Astrocyte of the hippocampus (primary cell): ENCODE measurements around the gene COL20A1.

Source experiments
- DNase-seq: peaks from one replicate; pipeline ENCODE4 v3.0.0; 2011; ENCODE audit warnings: low read depth, low spot score

Gene COL20A1

DNA sequence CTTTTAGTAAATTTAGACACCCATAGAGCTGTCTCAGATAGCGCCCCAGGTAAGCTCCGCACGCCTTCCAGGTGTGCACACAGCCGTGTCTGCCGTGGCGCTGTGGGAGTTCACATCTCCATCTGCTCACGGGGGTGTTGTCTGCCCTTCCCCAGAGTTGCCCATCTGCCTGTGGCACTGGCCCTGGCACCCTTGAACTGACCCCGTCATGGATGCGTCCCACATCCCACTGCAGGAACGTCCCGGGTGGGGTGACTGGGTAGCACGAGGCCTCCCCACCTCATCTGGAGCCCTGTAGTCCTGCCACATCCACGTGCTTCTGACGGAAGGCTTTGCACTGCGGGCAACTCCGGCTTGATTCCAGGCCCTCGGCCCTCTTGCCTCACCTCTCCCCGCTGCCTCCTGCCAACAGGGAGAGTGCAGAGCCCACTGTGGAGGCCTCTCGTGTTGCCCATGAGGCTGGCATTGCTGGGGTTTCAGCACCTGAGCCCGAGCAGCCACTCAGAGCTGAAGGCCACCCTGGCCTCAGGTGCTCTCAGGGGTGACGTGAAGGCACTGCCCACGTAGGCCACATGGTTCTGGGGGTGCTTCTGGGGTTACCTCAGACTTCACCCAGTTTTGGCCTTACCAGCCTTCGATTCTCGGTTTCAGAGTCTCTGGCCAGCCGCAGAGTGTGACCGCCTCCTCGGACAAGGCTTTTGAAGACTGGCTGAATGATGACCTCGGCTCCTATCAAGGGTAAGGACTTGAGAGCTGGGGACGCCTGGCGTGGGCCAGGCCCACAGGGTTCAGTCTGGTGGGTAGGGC, 15.3 kb upstream of the COL20A1 start:
- DNase-seq = no peak

DNA sequence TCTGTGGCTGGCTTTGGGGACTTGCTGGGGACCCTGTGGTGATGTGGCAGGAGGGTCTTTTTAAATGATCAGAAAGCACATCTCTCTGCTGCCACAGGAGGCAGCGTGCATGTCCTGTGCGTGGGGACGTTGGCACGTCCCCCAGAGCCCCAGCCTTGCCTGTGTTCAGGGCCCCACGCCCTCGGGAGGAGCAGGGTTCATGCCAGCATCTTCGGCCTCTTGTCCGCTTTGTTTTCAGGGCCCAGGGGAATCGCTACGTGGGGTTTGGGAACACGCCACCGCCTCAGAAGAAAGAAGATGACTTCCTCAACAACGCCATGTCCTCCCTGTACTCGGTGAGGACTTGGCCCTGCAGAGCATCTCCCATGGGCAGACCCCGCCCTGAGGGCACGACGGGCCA, 14.3 kb upstream of the COL20A1 start:
- DNase-seq = no peak

DNA sequence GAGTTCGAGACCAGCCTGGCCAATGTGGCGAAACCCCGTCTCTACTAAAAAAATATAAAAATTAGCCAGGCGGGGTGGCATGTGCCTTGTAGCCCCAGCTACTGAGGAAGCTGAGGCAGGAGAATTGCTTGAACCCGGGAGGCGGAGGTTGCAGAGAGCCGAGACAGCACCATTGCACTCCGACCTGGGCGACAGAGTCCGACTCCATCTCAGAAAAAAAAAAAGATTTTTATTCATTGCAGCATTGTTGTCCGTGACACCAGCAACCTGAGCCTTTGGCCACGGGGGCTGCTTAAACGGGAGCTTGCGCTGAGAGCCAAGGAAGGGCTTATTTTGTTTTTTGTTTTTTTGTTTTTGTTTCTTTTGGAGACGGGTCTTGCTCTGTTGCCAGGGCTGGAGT, 13.1 kb upstream of the COL20A1 start:
- DNase-seq = no peak

DNA sequence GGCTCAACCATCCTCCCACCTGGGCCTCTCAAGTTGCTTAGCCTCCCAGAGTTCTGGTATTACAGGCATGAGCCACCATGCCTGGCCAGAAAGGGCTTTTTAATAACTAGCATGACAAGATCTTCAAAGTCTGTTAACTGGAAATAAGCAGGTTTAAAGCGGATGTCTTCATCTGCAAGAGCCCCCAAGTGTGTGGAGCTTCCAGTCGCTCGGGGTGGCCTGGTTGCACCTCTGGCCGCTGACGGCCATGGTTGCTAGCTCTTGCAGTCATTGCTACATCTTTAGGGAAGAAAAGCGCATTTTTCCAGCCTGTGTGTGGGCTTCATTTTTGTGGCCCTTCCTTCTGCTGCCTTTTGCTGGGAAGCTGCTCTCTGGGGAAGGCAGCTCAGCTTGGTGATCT, 12.6 kb upstream of the COL20A1 start:
- no peak for DNase-seq

DNA sequence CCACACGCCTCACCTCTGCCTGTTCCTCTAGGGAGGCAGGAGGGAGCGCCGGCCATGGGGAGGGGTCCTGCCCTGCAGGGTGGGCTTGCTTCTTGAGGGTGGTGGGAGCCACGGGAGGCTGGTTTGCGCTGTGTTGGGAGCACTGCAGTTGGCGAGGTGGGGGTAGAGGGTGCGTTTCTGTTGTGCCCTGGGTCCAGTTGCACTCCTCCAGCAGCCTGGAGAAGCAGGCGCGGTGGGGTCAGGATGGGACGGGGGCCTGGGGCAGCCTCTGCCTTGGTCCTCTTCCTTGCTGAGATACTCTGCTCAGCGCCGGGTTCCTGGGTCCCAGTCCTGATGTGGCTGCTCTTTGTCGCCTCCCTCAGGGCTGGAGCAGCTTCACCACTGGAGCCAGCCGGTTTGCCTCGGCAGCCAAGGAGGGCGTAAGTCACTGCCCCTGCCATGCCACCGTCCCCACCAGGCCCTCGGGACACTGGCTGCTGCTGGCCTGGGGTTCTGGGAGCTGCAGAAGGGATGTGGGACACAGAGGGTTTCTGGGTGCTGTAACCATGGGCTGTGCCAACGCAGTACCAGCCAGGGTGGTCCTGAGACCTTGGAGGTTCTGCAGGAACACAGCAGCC, 11.9 kb upstream of the COL20A1 start:
- DNase-seq = no peak

DNA sequence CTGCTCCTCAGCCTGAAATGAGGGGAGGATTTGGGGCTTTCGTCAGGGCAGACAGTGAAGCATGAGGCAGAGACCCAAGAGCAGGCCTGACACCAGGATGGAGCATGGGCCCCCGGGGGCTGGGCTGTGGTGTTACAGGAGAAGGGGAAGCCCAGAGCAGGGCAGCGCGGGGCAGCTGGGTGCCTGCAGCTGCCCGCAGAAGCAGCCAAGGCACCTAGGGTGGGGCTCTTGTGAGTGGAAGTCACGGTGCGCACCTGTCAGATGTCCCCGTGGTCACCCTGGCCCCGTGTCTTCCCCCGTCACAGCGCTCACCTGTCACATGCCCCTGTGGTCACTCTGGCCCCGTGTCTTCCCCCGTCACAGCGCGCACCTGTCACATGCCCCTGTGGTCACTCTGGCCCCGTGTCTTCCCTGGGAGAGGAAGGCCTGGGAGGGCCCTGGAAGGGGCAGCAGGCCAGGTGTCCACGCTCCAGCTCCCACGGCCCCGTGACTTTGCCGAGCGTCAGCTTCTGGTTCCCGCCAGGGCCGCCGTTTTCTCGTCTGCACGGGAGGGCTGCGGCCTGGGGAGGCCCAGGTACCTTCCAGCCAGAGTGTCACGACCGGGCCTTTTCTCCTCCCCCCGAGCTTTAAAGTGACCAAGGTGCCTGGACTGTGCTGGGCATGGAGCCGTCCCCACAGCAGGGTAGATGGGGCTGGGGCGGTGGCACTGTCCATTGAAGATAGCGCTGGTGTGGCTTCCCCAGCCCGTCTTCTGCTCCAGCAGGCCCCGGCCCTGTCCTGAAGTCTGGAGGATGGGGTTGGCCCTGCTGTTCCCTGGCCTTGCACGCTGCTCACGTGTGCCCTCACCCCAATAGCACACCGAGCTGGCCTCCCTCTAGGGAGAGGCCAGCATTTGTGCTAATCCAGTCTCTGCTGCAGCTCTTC, 11.0 kb upstream of the COL20A1 start:
- DNase-seq = no peak

DNA sequence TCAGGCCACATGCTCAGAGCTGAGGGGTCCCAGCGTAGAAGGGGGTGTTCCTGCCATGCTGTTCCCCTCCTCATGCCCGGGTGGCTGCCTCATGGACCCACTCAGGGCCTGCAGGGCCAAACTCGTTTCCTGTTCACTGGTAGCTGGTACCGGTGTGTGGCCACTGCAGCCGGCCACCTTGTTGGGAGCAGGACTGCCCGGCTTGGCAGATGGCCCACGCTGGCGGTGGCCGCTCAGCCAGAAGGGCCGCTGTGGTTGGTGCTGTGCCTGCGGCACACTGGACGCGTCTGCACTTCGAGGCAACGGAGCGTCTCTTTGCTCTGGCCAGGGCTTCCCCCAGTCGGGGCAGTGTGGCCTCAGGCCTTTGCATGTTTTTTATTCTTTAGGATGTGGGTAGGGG, 10.0 kb upstream of the COL20A1 start:
- no peak for DNase-seq

DNA sequence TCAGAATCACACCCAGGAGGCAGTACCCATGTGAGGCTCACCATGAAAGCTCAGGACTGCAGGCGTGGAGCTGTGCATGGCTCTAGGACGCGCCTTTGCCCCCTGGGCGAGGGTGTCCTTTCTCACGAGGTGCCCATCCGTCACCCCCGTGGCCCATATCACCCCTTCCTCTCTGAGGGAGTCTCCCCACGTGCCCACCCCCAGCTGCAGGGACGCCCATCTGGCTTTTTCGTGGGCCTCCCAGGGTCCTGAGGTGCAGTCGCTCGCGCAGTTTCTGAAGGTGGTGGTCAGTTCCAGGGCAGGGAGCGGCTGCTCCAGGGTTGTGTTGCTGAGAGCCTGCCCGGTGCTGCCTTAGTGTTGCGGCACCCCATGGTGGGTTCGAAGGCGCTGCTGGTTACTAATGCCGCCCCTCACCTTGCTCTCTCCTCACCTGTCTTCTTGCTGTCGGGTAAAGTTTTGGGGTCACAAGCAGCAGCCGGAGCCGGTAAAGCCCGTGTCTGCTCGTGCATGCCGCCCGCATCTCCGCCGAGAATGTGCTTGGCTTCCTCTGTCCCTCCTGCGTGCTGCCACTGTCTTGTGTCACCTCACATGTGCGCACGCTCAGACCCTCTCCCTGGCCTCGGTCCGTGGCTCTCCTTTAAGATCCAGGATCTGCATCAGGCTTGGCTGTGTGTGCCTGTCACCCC, 9.4 kb upstream of the COL20A1 start:
- no peak for DNase-seq

DNA sequence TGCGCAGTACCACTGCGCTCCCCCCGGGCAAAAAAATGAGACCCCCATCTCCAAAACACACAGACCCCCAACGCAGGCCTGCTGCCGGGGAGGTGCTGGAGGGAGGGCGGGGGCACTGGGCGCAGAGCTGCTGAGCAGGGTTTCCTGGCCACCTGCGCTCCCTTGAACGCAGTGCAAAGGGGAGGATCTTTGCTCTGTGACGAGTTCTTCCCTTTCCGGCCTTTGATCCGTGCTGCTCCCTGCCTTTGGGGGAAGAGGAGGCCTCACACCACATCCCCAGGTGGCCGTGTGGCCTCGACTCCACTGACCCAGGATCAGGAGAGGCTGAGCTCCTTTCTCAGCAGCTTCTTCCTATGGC, 8.9 kb upstream of the COL20A1 start:
- DNase-seq = no peak

DNA sequence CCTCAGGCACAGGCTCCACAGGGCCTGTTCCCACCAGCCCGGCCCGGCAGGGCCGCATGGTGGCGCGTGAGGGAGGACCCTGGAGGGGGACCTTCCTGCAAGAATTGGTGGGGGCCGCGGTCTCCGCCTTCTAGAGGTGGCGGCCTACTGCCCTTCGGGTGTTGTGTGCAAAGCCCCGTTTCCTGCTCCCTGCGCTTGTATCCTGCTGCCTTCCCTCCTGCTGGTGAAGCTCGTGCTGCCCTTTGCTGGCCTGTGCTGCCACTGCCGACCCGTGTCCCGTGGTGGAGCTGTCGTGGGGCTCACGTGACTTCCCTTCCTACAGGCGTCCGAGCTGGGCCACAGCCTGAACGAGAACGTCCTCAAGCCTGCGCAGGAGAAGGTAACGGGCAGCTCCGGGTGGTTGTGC, 8.4 kb upstream of the COL20A1 start:
- no peak for DNase-seq

DNA sequence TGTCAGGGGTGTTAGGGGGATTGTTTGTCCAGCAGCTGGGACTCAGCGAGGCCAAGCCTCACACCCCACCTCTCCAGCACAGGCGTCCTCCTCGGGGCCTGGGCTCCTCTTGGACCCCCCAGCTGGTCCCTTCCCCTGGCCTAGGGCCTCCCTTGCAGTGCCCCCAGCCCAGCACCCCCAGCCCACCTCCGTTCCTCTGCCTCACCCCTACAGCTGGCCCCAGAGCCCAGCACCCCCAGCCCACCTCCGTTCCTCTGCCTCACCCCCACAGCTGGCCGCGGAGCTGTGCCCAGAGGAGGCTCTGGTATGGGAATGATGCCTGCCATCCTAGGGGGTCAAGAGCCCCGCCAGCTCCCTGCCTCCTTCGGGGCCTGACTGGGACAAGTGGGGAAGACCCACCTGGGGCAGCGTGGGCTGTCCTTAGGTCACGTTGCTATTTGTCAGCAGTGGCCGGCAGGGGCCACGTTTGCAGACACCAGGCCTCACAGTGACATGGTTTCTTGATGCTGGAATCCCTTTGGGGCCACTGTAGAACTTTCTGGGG, 7.9 kb upstream of the COL20A1 start:
- DNase-seq = no peak

DNA sequence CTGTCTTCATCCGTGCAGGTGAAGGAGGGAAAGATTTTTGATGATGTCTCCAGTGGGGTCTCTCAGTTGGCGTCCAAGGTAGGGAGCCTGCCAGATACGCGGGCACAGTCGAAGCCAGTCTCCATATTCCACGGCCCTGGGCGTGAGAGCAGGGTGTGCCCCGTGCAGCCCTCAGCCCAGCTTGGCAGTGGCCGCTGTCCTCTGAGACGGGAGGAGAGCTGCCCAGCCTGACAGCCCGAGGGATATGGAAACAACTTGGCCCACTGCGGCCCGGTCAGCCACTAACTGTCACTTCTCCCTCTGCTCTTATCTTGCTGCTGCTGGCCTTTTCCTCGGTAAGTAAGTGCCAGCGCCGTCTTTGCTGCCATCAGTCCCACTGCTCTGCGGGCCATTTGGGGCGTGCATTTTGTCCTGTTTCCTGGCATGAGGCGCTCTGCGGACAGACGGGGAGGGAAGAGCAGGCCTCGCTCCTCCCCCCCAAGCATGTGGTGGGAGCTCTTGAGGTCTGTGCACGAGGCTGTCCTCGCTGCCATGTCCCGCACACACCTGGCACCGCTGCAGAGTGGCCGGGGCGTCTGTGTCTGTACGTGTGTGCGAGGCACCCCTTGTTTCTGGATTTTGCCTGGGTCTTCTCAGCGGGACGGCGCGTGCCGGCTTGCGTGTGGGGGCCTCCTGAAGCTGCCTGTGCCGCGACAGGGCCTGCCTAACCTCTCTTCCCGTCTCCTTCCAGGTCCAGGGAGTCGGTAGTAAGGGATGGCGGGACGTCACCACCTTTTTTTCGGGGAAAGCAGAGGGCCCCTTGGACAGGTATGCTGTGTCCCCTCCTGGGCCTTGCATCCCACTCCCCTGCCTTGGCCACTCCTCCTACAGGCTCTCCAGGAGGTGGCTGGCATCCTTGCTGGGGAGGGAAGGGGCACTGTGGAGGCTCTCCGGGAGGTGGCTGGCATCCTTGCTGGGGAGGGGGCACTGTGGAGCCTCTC, 7.1 kb upstream of the COL20A1 start:
- DNase-seq = no peak

DNA sequence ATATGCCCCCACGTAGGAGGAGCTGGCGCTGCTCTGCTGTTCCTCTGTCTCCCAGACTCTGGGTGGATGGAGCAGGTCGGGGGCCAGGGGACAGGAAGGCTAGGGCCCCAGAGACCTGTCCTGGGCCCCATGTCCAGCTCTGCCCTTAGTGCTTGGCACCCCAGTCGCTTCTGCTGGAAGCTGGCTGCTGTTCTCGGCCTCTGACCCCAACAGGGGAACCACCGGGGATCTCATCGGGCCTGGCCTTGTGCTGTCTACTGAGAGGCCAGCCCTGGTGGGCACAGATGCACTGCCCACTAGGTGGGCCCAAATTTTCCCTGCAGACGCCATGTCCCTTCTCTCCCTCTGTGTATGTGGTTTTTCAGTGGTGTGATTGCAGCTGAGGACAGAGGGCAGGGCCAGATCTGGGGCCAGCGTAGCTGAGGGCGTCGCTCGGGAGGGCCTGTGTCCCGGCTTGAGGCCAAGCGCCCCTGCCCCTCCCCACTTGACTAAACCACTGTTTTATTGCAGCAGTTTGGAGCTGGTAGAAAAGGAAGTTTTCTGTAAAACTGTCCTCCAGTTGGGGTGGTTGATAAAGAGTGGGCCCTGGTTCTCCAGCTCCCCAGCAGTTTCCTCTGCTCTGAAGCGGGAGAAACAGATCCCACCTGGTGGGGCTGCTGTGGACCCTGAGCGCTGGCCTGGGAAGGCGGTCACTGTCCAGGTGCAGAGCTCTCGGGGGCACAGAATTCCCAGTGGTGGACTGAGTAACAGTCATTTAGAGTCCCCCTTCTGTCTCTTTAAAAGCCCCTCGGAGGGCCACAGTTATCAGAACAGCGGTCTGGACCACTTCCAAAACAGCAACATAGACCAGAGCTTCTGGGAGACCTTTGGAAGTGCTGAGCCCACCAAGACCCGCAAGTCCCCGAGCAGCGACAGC, 5.9 kb upstream of the COL20A1 start:
- DNase-seq = no peak

DNA sequence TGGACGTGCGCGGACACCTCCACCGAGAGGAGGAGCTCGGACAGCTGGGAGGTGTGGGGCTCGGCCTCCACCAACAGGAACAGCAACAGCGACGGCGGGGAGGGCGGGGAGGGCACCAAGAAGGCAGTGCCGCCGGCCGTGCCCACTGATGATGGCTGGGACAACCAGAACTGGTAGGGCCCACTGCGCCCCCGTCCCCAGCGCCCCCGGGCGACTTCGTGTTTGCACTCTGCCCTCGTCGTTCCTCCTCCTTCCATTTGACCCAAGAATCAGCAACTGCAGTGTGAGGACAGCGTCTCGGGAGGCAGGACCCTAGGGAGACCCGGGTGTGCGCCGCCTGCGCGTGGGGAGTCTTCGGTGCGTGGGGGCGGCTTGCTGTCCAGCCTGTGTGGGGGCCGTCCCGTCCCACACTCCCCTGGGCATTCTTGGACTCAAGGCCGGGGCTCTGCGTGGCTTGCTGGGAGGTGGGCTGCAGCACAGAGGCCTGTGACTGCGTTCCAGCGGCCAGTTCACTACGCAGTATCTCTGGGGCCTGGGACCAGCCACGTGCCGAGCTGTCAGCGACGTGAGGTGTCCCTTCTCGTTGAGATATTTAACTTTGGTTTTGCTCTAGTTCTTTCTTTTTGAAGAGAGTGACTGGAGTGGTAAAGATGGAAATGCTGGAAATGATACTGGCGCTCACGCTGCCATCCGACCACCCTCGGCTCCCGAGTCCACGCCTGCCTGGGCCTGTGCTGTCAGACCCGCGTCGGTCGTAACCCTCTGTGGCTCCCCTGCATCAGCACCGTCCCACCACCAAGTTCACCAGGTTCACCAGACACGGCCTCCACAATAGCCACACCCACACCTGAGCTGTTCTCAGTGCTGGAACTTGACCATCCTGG, 5.0 kb upstream of the COL20A1 start:
- no peak for DNase-seq

DNA sequence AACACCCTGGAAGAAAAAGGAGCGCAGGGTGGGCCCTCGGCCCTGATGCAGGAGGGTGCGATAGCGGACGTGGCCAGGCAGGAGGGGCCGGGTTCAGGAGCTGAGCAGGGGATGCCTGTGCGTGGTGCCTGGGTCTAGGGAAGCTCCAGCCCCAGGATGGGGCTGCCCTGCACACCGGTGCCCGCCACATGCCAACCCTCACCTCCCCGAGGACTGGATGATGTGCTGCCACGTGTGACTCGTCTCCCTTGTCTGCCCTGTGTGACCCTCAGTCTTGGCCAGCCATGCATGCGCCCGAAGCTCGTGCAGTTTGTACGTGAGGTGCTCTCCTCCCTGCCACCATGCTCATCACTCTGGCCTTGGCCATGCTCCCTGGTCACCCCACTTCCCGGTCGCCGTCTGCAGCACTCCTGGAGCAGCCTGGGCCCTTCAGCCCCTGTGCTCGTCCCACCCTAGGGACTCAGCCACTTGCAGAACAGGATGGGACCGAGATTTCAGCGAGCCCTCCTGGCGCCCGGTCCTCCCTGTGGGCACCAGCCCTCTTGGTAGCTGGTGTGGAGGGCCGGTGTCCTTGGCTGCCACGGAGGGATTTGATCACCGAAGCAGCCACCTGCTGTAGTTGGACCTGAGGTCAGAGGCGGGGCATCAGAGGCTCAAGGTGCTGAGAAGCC, 4.3 kb upstream of the COL20A1 start:
- no peak for DNase-seq

DNA sequence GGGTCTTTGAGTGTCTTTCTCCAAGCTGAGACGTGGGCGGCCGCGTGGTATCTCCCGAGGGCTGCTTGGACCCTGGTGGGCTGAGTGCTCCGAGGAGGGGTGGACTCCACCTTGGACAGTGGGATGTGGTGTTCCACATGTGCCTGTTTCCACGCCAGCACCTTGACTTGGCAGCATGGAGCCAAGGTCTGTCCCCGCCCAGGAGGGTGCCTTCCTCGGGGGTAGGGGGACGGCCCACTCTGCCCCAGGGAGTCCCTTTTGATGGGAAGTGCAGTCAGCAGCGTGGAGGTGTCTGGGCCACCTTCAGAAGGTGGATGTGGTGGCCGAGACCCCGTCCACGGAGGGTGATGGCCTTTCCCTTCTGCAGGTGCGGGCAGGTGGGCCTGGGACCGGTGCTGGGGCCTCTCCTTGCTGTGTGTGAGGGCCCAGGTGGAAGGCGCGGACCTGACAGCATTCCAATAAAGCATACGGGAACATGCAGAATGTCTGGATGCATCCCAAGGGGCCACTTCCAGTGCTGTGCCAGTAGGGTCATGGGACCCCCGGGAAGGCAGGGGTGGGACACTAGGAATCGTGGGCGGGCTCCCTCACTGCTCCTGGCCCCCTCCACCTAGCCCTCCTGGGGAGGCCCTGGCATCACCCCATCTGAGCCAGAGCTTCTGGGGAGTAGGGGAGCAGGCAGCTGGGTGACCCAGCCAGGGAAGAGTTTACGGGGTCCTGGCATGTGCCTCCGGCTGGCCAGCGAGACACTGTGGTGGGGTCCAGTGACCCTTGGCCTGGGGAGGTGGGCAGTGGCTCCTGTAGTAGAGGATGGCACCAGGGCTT, 3.5 kb upstream of the COL20A1 start:
- no peak for DNase-seq

DNA sequence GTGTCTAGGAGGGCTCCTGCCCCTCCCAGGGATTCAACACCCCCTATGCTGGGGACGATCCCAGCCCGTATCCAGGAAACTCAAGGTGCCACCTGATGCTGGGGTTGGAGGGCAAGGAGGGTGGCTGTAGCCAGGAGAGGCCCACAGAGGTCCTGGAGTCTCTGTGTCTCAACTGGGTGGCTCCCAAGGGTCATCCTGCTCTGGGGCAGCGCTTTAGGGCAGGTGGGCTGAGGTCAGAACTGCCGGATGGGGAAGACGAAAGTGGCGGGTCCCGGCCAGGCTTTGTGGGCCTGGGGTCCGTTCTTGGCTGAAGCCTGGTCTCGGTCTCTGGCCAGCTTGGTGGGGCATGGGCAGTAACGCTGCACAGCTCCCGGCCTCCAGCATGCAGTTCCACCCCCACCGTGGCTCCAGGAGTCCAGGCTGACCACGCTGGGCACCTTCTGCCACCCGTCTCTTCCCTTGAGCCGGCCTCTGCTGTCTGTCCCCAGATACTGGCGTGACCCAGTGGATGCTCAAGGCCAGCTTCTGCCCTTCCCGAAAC, 2.8 kb upstream of the COL20A1 start:
- no peak for DNase-seq
